Tibial nerve (tissue), 4 donors: ENCODE results near the gene HACD3. TPM values are rescaled to one million over a fixed set of nuclear protein-coding genes. Genes with fewer than 3 reads are reported as not detected.
"Not testable (repeated sequence)": the region's sequence is repeated elsewhere in the genome, so short reads cannot be mapped to it uniquely, and the experiment has no call there.

Experiments used
- DNase-seq, 2 donors: peaks; one replicate each; pipeline ENCODE4 v3.0.0-alpha.2; 2019; ENCODE audit warnings: low spot score in 2 of 2
- H3K27ac ChIP-seq, 4 donors: fragments of 200-600 bp; sonication (generic) in 3 of 4; one replicate each; pipeline ENCODE4 v1.5.1; 2017 to 2019; ENCODE audit warnings: mild to moderate bottlenecking in 1 of 4
- H3K27me3 ChIP-seq, 2 donors: fragments of 200-600 bp; sonication (generic) in 1 of 2; one replicate each; pipeline versions ENCODE4 v1.5.1 to v1.6.0; 2017 to 2019
- H3K36me3 ChIP-seq, 3 donors: fragments of 200-600 bp; sonication (generic); one replicate each; pipeline ENCODE4 v1.5.1; 2018 to 2019
- H3K4me1 ChIP-seq, 4 donors: fragments of 200-600 bp; sonication (generic) in 3 of 4; one replicate each; pipeline ENCODE4 v1.5.1; 2017 to 2019
- H3K4me3 ChIP-seq, 4 donors: fragments of 200-600 bp; sonication (generic) in 3 of 4; one replicate each; pipeline ENCODE4 v1.5.1; 2017 to 2019; ENCODE audit warnings: mild to moderate bottlenecking in 1 of 4, moderate library complexity in 1 of 4
- H3K9me3 ChIP-seq, 4 donors: fragments of 200-600 bp; sonication (generic) in 3 of 4; one replicate each; pipeline ENCODE4 v1.5.1; 2017 to 2019
- CTCF ChIP-seq, 5 experiments: fragments of 200-600 bp in 3 of 5; fragments of 450-650 bp in 2 of 5; sonication (generic) in 3 of 5; IDR thresholded peaks; one replicate each; pipeline ENCODE4 v1.5.1; 2016 to 2019; ENCODE audit warnings: antibody characterized with exemption in 5 of 5, mild to moderate bottlenecking in 3 of 5, moderate library complexity in 2 of 5
- EP300 ChIP-seq, 2 donors: sonication (generic); formaldehyde crosslinking; IDR thresholded peaks; one replicate each; pipeline ENCODE4 v1.6.1; 2017; ENCODE audit warnings: antibody characterized with exemption in 2 of 2, mild to moderate bottlenecking in 1 of 2
- POLR2A ChIP-seq, 2 donors: fragments of 450-650 bp; IDR thresholded peaks; one replicate each; pipeline ENCODE4 v1.6.1; 2017; ENCODE audit warnings: antibody characterized with exemption in 2 of 2, mild to moderate bottlenecking in 2 of 2, moderate library complexity in 2 of 2
- WGBS, 2 donors: methylation state at CpG; one replicate each; pipeline ENCODE4 v1.1.5; 2018; 5-methylcytosine and 5-hydroxymethylcytosine counted together
- total RNA-seq, 4 donors: library from RNA; depleted of rRNA; stranded (reverse); fragments of >200 nt; gene quantifications; one replicate each; pipeline ENCODE4 v1.1.0, GENCODE V29; 2016

Gene HACD3
- total RNA-seq, 4 donors from 2014 or later = 44.1 to 60.3 (median 49.8) TPM

GRCh38 chr15:65612616-65612946 is 82.3 kb downstream of the HACD3 start:
- H3K9me3 ChIP-seq = no peaks in the 10 kb centered on the region
- no peak overlapping the region for H3K4me3 ChIP-seq
- 56 to 78% methylated on average over 2 of the region's 2 CpGs for WGBS, 2 donors
- no peak for DNase-seq
- H3K27me3 ChIP-seq = no peaks in the 10 kb centered on the region
- H3K36me3 ChIP-seq = peaks cover 0 to 3% (median 0%) of the 10 kb centered on the region in 3 donors
- H3K27ac ChIP-seq = peak overlapping the region in 2 of 4 donors; percentile 95
- TF ChIP-seq CTCF (IDR thresholded peaks at IDR 0.05) = no peak
- TF ChIP-seq EP300 (IDR thresholded peaks at IDR 0.05) = no peak
- TF ChIP-seq POLR2A (IDR thresholded peaks at IDR 0.05) = no peak
- peaks cover 0 to 43% (median 19%) of the 10 kb centered on the region in 4 donors for H3K4me1 ChIP-seq

GRCh38 chr15:65612949-65613744 is 82.9 kb downstream of the HACD3 start:
- 81 to 82% methylated on average over 6 of the region's 6 CpGs for WGBS, 2 donors
- Histone ChIP-seq H3K27me3 (no peaks in the 10 kb centered on the region), H3K36me3 (peaks cover 0 to 3% (median 0%) of the 10 kb centered on the region in 3 donors), H3K4me1 (peaks cover 0 to 38% (median 19%) of the 10 kb centered on the region in 4 donors), H3K27ac (no peak overlapping the region), H3K9me3 (no peaks in the 10 kb centered on the region), H3K4me3 (no peak overlapping the region)
- no peak for DNase-seq
- TF ChIP-seq CTCF (IDR thresholded peaks at IDR 0.05) (no peak), EP300 (IDR thresholded peaks at IDR 0.05) (no peak), POLR2A (IDR thresholded peaks at IDR 0.05) (no peak)

GRCh38 chr15:65615887-65616286 is 85.6 kb downstream of the HACD3 start:
- H3K27me3 ChIP-seq, H3K9me3 ChIP-seq, H3K4me3 ChIP-seq, H3K27ac ChIP-seq, DNase-seq, H3K36me3 ChIP-seq: not testable (repeated sequence)
- H3K4me1 ChIP-seq = peaks cover 0 to 16% (median 9%) of the 10 kb centered on the region in 4 donors
- WGBS, 2 donors = 85 to 100% methylated on average over 1 of the region's 1 CpG

GRCh38 chr15:65618560-65619109 is 88.4 kb downstream of the HACD3 start:
- no peak overlapping the region for H3K4me3 ChIP-seq
- no peak for TF ChIP-seq EP300 (IDR thresholded peaks at IDR 0.05)
- no peak for TF ChIP-seq POLR2A (IDR thresholded peaks at IDR 0.05)
- no peak for TF ChIP-seq CTCF (IDR thresholded peaks at IDR 0.05)

GRCh38 chr15:65619626-65620290 is 89.5 kb downstream of the HACD3 start:
- no peak for DNase-seq
- no peak for TF ChIP-seq CTCF (IDR thresholded peaks at IDR 0.05)
- no peak for TF ChIP-seq POLR2A (IDR thresholded peaks at IDR 0.05)
- TF ChIP-seq EP300 (IDR thresholded peaks at IDR 0.05) = no peak
- H3K4me1 ChIP-seq = no peaks in the 10 kb centered on the region
- peaks cover 0 to 22% (median 0%) of the 10 kb centered on the region in 3 donors for H3K36me3 ChIP-seq
- no peak overlapping the region for H3K27ac ChIP-seq
- H3K9me3 ChIP-seq = no peaks in the 10 kb centered on the region
- no peak overlapping the region for H3K4me3 ChIP-seq
- H3K27me3 ChIP-seq = no peaks in the 10 kb centered on the region
- 72 to 81% methylated on average over 5 of the region's 5 CpGs for WGBS, 2 donors

More at GRCh38 chr15:65618560-65619109, 88.4 kb downstream of the HACD3 start:
- H3K36me3 ChIP-seq = peaks cover 0 to 11% (median 0%) of the 10 kb centered on the region in 3 donors
- WGBS, 2 donors = 60 to 64% methylated on average over 4 to 5 of the region's 5 CpGs
- H3K4me1 ChIP-seq = peaks cover 0 to 2% (median 0%) of the 10 kb centered on the region in 4 donors
- H3K9me3 ChIP-seq = no peaks in the 10 kb centered on the region
- no peaks in the 10 kb centered on the region for H3K27me3 ChIP-seq
- no peak for DNase-seq
- no peak overlapping the region for H3K27ac ChIP-seq
